ENCODE data around the gene ADGRB3. TPM values are rescaled to one million over a fixed set of nuclear protein-coding genes. Genes with fewer than 3 reads are reported as not detected.

Gene ADGRB3
- total and polyA plus RNA-seq, 7 donors = 0.60 to 11.5 (median 9.7) TPM; not detected in 1

DNA sequence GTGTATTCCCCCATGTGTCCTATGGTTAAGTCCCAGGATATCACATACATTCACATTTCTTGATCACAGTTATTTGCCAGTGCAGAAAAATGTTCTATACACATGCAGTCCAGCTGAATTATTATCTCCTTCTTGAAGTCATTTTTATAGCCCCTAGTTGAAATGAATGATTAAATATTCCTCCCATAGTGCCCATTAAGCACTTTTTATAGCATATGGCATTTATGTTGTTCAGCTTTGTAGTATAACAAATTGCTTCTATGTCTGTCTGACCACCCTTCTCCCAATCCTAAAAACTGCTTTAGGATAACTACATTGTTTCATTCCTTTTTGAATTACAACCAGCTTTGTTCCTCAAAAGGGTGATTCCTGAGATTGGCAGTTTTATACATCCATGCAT is 123.5 kb downstream of the ADGRB3 start:
- Histone ChIP-seq H3K4me1 (peaks cover 0 to 4% (median 0%) of the 10 kb centered on the region in 4 donors), H3K27ac (no peak overlapping the region), H3K27me3 (no peaks in the 10 kb centered on the region), H3K4me3 (no peak overlapping the region), H3K9me3 (no peaks in the 10 kb centered on the region), H3K36me3 (no peaks in the 10 kb centered on the region)
- no peak for DNase-seq
- intact Hi-C loops (cut with DNase I) = no loop called here
- TF ChIP-seq POLR2A (IDR thresholded peaks at IDR 0.05) (no peak), POLR2AphosphoS5 (IDR thresholded peaks at IDR 0.05) (no peak), EP300 (IDR thresholded peaks at IDR 0.05) (no peak)
- TF ChIP-seq, protein P1, sequence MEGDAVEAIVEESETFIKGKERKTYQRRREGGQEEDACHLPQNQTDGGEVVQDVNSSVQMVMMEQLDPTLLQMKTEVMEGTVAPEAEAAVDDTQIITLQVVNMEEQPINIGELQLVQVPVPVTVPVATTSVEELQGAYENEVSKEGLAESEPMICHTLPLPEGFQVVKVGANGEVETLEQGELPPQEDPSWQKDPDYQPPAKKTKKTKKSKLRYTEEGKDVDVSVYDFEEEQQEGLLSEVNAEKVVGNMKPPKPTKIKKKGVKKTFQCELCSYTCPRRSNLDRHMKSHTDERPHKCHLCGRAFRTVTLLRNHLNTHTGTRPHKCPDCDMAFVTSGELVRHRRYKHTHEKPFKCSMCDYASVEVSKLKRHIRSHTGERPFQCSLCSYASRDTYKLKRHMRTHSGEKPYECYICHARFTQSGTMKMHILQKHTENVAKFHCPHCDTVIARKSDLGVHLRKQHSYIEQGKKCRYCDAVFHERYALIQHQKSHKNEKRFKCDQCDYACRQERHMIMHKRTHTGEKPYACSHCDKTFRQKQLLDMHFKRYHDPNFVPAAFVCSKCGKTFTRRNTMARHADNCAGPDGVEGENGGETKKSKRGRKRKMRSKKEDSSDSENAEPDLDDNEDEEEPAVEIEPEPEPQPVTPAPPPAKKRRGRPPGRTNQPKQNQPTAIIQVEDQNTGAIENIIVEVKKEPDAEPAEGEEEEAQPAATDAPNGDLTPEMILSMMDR (IDR thresholded peaks at IDR 0.05) = no peak

- WGBS, 2 donors = 41 to 71% methylated on average over 2 of the region's 2 CpGs
- peaks cover 0 to 4% (median 0%) of the 10 kb centered on the region in 4 donors for H3K4me1 ChIP-seq
- H3K36me3 ChIP-seq = no peaks in the 10 kb centered on the region
- no peaks in the 10 kb centered on the region for H3K27me3 ChIP-seq
- intact Hi-C loops (cut with DNase I) = no loop called here
- no peak for DNase-seq
- H3K9me3 ChIP-seq = no peaks in the 10 kb centered on the region
- TF ChIP-seq POLR2AphosphoS5 (IDR thresholded peaks at IDR 0.05) = no peak
- TF ChIP-seq POLR2A (IDR thresholded peaks at IDR 0.05) = no peak
- TF ChIP-seq, protein P1 (IDR thresholded peaks at IDR 0.05) = no peak
- no peak for TF ChIP-seq EP300 (IDR thresholded peaks at IDR 0.05)
- no peak overlapping the region for H3K4me3 ChIP-seq
- peak overlapping the region in 1 of 4 donors; percentile 3 for H3K27ac ChIP-seq
These were observed 125.4 kb downstream of the ADGRB3 start for GRCh38 chr6:68760485-68760884.

DNA sequence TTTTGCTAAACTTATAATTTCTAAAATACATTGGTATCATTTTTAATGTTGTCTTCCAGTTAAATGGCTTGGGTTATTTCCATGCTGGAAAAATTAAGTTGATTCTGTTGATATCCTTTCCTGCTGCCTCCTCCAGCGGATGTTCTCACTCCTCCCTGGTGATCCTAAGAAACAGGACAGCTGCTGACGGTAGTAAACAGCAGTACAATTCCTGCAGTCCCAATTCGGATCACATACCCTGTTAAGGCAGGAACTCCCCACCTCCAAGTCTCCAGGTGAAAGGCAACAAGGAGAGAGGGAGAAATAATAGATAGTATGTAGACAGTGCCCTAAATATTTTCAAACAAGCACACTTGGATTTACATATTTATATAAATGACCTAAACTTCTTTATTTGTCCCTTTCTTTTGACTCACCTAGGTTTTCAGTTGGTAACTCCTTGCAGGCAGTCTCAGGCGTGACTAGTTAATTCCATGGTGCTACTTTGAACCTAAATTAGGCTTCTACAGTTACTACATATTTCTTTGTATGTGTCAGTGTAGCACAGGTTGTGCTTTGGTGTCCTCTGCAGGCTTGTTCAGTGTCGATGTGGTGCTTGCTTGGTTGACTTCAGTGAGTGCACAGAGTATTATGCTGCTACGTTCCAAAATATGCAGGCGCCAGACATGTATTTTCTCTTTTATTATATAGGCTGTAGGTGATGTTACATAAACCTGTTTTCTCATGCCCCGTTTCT is 126.0 kb downstream of the ADGRB3 start:
- intact Hi-C loops (cut with DNase I) = no loop called here
- WGBS, 2 donors = 65 to 80% methylated on average over 8 of the region's 8 CpGs

GRCh38 chr6:68761985-68762384 is 126.9 kb downstream of the ADGRB3 start:
- H3K27me3 ChIP-seq = no peaks in the 10 kb centered on the region
- TF ChIP-seq EP300 (IDR thresholded peaks at IDR 0.05) (no peak), POLR2AphosphoS5 (IDR thresholded peaks at IDR 0.05) (no peak), POLR2A (IDR thresholded peaks at IDR 0.05) (no peak)
- TF ChIP-seq, protein P1 (IDR thresholded peaks at IDR 0.05) = no peak
- H3K27ac ChIP-seq = no peak overlapping the region
- no peaks in the 10 kb centered on the region for H3K36me3 ChIP-seq
- no peaks in the 10 kb centered on the region for H3K9me3 ChIP-seq
- H3K4me1 ChIP-seq = no peaks in the 10 kb centered on the region
- intact Hi-C loops (cut with DNase I) = no loop called here
- H3K4me3 ChIP-seq = no peak overlapping the region
- DNase-seq = no peak
- 62 to 85% methylated on average over 2 of the region's 2 CpGs for WGBS, 2 donors

More for the DNA sequence above, 126.0 kb downstream of the ADGRB3 start:
- Histone ChIP-seq H3K27me3 (no peaks in the 10 kb centered on the region), H3K4me1 (peaks cover 0 to 4% (median 0%) of the 10 kb centered on the region in 4 donors), H3K4me3 (no peak overlapping the region), H3K9me3 (no peaks in the 10 kb centered on the region), H3K27ac (peak overlapping the region in 1 of 4 donors; percentile 3), H3K36me3 (no peaks in the 10 kb centered on the region)
- TF ChIP-seq, protein P1 (IDR thresholded peaks at IDR 0.05) = no peak
- no peak for TF ChIP-seq EP300 (IDR thresholded peaks at IDR 0.05)
- TF ChIP-seq POLR2A (IDR thresholded peaks at IDR 0.05) = no peak
- TF ChIP-seq POLR2AphosphoS5 (IDR thresholded peaks at IDR 0.05) = no peak
- DNase-seq = no peak

DNA sequence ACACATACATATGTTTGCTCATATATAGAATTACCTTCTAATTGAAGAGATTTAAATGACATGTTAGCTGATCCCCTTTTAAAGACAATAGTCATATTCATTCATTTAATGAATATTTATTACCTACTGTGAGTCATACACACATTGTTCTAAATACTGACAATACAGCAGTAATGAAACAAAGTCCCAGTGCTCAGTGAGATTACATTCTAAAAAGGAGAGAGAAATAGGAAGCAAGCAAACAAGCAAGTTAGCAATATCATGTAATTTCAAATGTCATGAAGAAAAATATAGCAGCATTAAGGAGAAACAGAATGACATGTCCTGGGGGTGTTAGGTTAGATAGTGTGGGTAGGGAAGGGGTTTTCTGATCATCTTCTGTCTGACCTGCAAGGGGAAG is 136.3 kb downstream of the ADGRB3 start:
- no peaks in the 10 kb centered on the region for H3K9me3 ChIP-seq
- no peaks in the 10 kb centered on the region for H3K4me1 ChIP-seq
- no peaks in the 10 kb centered on the region for H3K36me3 ChIP-seq
- intact Hi-C loops (cut with DNase I) = no loop called here
- DNase-seq = no peak
- H3K4me3 ChIP-seq = no peak overlapping the region
- no peak overlapping the region for H3K27ac ChIP-seq
- TF ChIP-seq POLR2AphosphoS5 (IDR thresholded peaks at IDR 0.05) (no peak), EP300 (IDR thresholded peaks at IDR 0.05) (no peak), POLR2A (IDR thresholded peaks at IDR 0.05) (no peak)
- TF ChIP-seq, protein P1 (IDR thresholded peaks at IDR 0.05) = no peak
- H3K27me3 ChIP-seq = no peaks in the 10 kb centered on the region

Measured in sigmoid colon (tissue), 7 donors.